HG03558 (cell line): Measurements from ENCODE around the gene EPAS1.

Experiments used
- ATAC-seq: cut with Tn5 transposase; IDR thresholded peaks from one replicate; pipeline ENCODE4 v1.9.1; 2021; ENCODE audit warnings: moderate number of reproducible peaks; ENCODE audit not compliant: unreplicated experiment; ENCODE audit errors: extremely low read depth

The EPAS1 gene

DNA sequence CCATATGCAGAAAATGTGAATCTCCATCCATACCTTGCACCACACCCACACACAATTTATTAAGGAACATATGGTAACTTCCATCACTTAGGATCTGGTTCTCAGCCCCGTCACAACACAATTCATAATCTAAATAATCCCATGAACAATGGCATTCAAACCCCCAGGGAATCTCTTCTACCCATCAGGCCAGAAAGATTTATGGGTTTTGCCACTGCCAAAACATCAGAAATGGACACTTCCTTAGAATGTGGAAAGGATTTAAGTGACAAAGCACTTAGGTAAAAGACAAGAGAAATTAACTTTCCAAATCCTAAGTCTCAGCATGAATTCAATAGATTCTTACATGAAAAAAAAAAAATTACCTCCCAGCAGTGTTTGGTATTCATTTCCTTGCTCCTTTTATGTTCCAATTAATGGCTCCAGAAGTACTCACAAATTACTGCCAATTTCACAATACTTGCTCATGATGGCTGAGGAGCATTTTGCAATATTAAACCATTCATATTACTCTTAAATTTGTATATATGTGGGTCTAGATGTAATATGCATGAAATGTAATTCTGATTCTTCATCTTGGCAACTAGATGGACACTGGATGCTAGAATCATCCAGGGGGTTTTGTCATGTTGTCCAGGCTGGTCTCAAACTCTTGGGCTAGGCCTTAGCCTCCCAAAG lies 125.6 kb downstream of the EPAS1 start:
- ATAC-seq, result no peak

DNA sequence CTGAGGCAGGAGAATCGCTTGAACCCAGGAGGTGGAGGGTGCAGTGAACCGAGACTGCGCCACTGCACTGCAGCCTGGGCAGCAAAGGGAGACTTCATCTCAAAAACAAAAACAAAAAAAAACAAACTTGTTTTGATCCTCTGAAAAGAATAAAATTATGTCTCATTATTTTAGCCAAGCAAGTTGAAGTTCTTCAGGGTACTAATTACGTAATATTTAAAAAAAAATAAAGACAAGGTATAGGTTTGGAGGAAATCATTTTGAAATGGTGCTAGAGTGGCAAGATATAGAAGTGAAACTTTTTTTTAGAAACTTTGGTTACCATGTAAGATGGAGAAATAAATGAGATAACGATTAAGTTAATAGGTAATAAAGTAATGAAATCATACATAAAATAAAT lies 127.7 kb downstream of the EPAS1 start:
- no peak for ATAC-seq

DNA sequence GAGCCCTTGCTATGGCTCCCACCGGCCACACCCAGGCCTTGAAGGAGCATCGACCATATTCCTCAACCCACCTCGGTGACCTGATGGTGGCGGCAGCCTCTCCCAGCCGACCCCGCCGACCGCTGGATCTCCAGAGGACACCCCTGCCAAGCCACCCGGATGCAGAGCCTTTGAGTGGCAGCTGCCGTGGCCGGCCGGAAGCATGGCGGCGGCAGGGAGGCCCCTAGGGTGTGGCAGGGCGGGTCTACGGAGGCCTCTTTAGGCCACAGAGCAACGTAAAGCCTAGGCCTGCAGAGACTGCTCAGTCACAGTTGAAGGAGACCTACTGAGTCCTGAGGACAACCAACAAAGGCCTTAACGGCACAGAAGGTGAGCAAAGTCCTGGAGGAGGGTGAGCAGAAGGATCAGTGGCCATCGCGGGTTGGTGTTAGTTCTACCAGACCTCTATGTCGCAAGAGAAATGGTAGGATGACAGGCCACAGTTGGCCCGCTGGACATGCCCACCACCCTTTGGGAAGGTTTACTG lies 131.8 kb downstream of the EPAS1 start:
- no peak for ATAC-seq

DNA sequence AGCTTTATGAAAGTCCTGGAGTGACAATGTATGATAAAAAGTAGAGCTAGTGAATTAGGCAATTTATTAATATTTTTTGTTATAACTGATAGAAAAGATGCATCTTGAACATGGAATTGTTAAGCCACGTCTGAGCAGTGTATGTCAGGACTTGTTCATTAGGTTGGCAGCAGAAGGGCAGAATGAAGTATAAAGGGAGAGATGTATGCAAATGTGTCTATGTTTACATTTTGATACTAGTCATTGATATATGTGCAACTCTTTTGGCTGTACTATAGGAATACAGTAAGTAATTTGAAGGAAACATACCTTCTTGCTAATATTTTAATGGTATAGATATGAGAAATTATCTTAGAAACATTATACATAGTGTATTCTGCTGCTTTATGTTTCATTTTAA lies 133.2 kb downstream of the EPAS1 start:
- no peak for ATAC-seq

GRCh38 chr2:46430992-46431391 lies 133.8 kb downstream of the EPAS1 start:
- no peak for ATAC-seq

GRCh38 chr2:46431481-46432235 lies 134.5 kb downstream of the EPAS1 start:
- ATAC-seq, result no peak

DNA sequence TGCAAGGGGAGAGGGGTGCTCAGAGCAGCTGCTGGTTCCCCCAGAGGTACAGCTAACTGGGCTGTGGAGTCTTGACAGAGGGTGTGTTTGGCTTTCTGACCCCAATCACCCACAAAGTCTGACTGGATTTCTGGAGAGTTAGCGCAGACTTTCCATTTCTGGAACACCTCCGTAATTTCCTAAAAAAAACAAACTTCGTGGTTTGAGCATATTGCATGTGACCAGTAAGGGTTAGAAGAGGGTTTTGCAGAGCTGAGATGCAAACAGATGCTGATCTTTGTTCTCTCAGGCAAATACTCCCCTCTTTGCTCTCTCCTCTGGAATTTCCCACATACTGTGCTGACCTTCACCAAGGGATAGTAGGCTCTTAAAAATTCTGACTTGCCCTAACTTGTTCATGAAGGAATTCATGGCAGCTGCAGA lies 137.7 kb downstream of the EPAS1 start:
- no peak for ATAC-seq

DNA sequence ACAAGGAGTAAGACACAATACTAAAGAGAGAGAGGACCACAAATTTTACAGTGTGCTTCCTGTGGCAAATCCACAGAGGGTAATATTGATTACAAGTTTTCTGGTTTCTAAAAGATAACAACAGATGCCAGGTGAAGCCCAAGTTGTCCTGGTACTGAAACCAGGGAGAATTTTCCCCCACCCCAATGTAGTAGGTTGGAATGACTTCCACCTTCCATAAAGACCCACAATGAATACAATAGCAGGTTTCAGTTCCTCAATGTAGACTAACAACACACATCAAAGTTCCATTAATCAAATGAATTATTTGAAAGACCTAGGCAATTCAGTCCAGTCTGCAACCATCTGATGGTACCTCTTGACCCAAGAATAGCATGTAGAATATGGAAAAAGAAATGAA lies 138.1 kb downstream of the EPAS1 start:
- no peak for ATAC-seq

DNA sequence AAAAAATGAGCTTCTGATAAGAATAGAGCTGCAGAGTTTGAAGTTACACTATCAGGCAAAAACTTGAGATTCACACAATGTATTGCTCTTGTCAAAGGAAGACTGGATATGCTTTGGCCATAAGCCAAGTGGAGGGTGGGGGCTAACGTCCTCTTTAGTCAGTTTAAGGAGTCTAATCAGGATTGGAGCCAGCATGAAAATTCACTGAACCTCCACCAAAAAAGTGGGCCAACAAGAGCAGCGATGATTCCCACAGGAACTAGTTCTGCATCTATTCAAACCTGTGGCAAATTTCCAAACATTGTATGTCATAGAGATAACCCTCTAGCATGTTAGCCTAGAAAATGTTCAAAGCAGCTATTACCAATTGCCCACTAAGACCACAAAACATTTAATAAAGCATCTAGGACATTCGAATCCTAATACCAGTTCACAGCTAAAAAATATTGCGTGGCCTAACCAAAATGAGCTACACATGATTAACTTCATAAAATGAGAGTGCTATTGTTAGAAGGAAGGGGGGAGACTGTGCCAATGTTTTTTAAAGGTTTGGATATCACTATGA lies 138.7 kb downstream of the EPAS1 start:
- no peak for ATAC-seq
